Lower leg skin (tissue), 4 donors: ENCODE results near the gene DOC2A. TPM values are rescaled to one million over a fixed set of nuclear protein-coding genes. Genes with fewer than 3 reads are reported as not detected.
"Not testable (repeated sequence)": the region's sequence is repeated elsewhere in the genome, so short reads cannot be mapped to it uniquely, and the experiment has no call there.

Experiments
- DNase-seq, 2 donors: peaks; one replicate each; pipeline ENCODE4 v3.0.0-alpha.2; 2019; ENCODE audit warnings: low spot score in 2 of 2
- H3K4me3 ChIP-seq: fragments of 200-600 bp; sonication (generic); 2 replicates; pipeline ENCODE4 v1.5.1; 2017; ENCODE audit warnings: mild to moderate bottlenecking, low read depth; ENCODE audit not compliant: poor library complexity, severe bottlenecking
- CTCF ChIP-seq, 3 donors: fragments of 450-650 bp; IDR thresholded peaks; one replicate each; pipeline ENCODE4 v1.5.1; 2016; ENCODE audit warnings: antibody characterized with exemption in 3 of 3, mild to moderate bottlenecking in 3 of 3, moderate library complexity in 2 of 3
- POLR2A ChIP-seq, 2 donors: fragments of 450-650 bp; IDR thresholded peaks; one replicate each; pipeline ENCODE4 v1.6.1; 2016 to 2017; ENCODE audit warnings: antibody characterized with exemption in 2 of 2, mild to moderate bottlenecking in 1 of 2, moderate library complexity in 1 of 2
- WGBS, 2 donors: methylation state at CpG; one replicate each; pipeline ENCODE4 v1.1.5; 2018; 5-methylcytosine and 5-hydroxymethylcytosine counted together
- intact Hi-C: fragments of 100-400 bp; cut with DNase I; formaldehyde crosslinking; loops from one replicate; pipeline ENCODE4 v1.15.0; 2023; ENCODE audit warnings: low total_unique reads
- total RNA-seq, 4 donors: library from RNA; depleted of rRNA; stranded (reverse); fragments of >200 nt; gene quantifications; one replicate each; pipeline ENCODE4 v1.1.0, GENCODE V29; 2016

Gene DOC2A
- total RNA-seq, 4 donors from 2014 or later: 0.21 to 2.6 (median 0.69) TPM; not detected in 1

- intact Hi-C loops: loop anchor here (5.0 kb wide), 1 partner anchor 328 kb away; no protein-coding TSS in a partner anchor
- TF ChIP-seq CTCF (IDR thresholded peaks at IDR 0.05) (no peak), POLR2A (IDR thresholded peaks at IDR 0.05) (no peak)
- no peak for DNase-seq
- no peak overlapping the region for H3K4me3 ChIP-seq
- 68 to 70% methylated on average over 20 of the region's 20 CpGs for WGBS, 2 donors
These were observed 14.3 kb upstream of the DOC2A start for GRCh38 chr16:30025156-30025555.

- TF ChIP-seq CTCF (IDR thresholded peaks at IDR 0.05) (no peak), POLR2A (IDR thresholded peaks at IDR 0.05) (no peak)
- intact Hi-C loops: no loop called here
- no peak for DNase-seq
- H3K4me3 ChIP-seq: no peak overlapping the region
- 71 to 78% methylated on average over 16 of the region's 16 CpGs for WGBS, 2 donors
These were observed 13.6 kb upstream of the DOC2A start for GRCh38 chr16:30024451-30024850.

- H3K4me3 ChIP-seq: no peak overlapping the region
- no peak for TF ChIP-seq POLR2A (IDR thresholded peaks at IDR 0.05)
- no peak for TF ChIP-seq CTCF (IDR thresholded peaks at IDR 0.05)
- WGBS, 2 donors: 82 to 83% methylated on average over 11 of the region's 11 CpGs
- intact Hi-C loops: no loop called here
- DNase-seq: no peak
These were observed 12.8 kb upstream of the DOC2A start for GRCh38 chr16:30023586-30023985.

GRCh38 chr16:30022887-30023286, 12.1 kb upstream of the DOC2A start, which contains the start of gene C16orf92:
C16orf92 (plus strand) TSS chr16:30023198; CDS start chr16:30023341, 143 bp downstream.
- intact Hi-C loops: no loop called here
- H3K4me3 ChIP-seq: no peak within 1 kb of the TSS
- DNase-seq: no peak
- WGBS, 2 donors: 81 to 85% methylated on average over 6 of the region's 6 CpGs
- no peak for TF ChIP-seq CTCF (IDR thresholded peaks at IDR 0.05)
- no peak for TF ChIP-seq POLR2A (IDR thresholded peaks at IDR 0.05)

- H3K4me3 ChIP-seq: no peak overlapping the region
- intact Hi-C loops: no loop called here
- WGBS, 2 donors: 64 to 66% methylated on average over 4 of the region's 4 CpGs
- no peak for TF ChIP-seq POLR2A (IDR thresholded peaks at IDR 0.05)
- TF ChIP-seq CTCF (IDR thresholded peaks at IDR 0.05): no peak
- DNase-seq: no peak
These were observed 7.9 kb upstream of the DOC2A start for GRCh38 chr16:30018731-30019158.

- 88 to 94% methylated on average over 4 of the region's 4 CpGs for WGBS, 2 donors
- DNase-seq, H3K4me3 ChIP-seq, intact Hi-C loops: not testable (repeated sequence)
These were observed 7.1 kb upstream of the DOC2A start for GRCh38 chr16:30017937-30018336.
